ENCODE measurements around the gene PIK3C3.

The PIK3C3 gene

DNA sequence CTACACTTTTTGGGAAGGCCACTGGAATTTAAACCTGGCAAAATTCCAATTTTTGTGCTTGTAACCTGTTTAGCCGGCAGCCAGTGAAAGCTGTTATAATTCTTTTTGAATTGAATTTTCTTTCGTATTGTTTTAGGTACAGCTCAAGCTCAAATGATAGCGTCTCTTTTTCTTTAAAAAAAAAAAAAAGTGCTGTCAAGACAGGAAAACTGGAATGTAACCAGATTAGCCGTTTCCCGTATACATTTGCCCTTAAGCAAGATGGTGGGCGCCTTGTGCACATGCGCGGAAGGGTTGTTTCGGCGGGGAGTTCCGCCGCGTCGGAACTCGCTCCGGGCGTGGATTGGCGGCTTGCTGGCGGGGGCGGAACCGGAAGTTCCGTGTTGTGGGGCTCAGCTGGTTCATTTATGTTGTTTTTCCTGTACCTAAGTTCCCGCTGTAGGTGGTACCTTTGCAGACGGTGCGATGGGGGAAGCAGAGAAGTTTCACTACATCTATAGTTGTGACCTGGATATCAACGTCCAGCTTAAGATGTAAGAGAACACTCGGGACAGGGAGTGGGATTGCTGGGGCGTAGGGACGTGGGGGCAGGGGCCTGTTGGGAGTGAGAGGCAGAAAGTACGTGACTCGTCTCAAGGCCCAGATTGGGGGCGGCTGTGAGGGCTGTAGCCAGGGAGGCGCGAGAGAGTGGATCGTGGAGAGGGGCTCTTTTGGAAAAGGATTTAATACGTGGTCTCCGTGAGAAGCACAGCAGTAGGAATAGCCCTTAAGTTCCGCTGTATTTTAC lies at the start of gene PIK3C3:
Gene PIK3C3, plus strand, starts transcription at position 408 of the 787 bp plus-strand sequence. Its CDS starts 58 bp downstream, at position 466.
- peak within 1 kb of the TSS; percentile 53 for H3K27ac ChIP-seq
- peak; percentile 84 for DNase-seq (ENCODE audit: low read depth, low spot score)

- DNase-seq (ENCODE audit: low read depth, low spot score), result no peak
- H3K27ac ChIP-seq, result no peak overlapping the region
Measured at GRCh38 chr18:41905786-41906527, 49.1 kb upstream of the PIK3C3 start.

DNA sequence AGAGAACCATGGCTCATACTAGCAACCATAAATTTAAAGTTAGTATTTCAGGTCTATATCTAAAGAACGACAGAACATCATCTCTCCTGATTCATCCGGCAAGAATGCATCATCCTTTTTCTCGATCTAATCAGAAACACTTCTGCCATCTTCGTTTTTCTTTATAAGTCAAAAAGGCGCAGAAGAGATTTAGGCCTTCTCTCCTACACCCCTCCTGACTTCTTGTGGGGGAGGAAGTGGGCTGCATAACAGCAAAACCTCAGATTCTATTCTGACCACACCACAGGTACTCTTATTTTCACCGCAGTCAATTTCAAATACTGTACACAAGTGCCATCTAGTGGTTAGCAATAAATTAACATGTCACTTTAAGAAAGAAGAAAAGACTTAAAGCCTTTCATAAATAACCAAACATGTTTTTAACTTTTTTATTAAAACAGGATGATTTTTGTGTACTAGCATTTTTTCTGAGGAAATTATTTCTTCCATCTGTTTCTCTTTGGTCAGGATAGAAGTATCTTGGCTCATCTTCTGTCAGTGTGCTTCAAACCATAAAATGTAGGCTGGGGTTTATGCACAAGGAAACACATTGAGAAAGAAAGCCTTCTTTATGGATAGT lies 48.4 kb upstream of the PIK3C3 start:
- DNase-seq (ENCODE audit: low read depth, low spot score), result no peak
- H3K27ac ChIP-seq, result no peak overlapping the region

- no peak overlapping the region for H3K27ac ChIP-seq
- DNase-seq (ENCODE audit: low read depth, low spot score), result no peak
Measured at GRCh38 chr18:41917181-41917580, 37.9 kb upstream of the PIK3C3 start.

DNA sequence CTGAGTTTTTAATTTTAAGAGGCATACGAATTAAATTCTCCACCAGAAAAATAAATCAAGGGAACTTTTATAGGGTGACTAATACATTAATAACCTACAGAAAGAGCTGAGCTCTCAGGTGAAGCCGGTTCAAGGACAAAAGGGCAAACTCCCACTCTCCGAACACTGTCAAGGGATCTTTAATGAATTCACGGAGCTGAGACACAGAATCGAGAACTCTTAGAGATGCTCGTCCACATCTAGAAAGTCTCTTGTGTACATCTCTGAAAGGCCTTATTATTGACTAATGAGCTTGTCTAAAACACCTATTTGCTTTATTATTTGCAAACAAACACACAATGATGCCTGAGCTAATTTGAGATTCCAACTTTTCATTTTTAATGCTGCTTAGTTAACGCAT lies 33.3 kb upstream of the PIK3C3 start:
- no peak for DNase-seq (ENCODE audit: low read depth, low spot score)
- no peak overlapping the region for H3K27ac ChIP-seq

DNA sequence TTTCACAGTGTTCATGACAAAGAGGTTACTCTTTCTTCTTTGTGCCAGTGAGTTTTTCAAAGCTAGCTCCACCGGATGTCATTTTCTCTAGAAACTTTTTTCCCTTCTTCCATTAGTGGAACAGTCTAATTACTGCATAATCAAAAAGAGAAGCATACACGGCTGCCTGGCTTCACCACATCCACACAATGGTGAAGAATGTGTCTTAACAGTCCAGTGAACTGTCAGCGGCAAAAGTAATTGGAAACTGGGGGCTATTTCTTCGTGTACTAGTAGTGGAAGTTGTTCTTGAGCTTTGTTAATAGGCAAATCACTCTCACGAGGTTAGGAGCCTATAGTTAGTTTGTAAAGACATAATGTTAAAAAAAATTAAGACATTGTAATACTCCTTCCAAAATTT lies 32.9 kb upstream of the PIK3C3 start:
- no peak overlapping the region for H3K27ac ChIP-seq
- no peak for DNase-seq (ENCODE audit: low read depth, low spot score)

DNA sequence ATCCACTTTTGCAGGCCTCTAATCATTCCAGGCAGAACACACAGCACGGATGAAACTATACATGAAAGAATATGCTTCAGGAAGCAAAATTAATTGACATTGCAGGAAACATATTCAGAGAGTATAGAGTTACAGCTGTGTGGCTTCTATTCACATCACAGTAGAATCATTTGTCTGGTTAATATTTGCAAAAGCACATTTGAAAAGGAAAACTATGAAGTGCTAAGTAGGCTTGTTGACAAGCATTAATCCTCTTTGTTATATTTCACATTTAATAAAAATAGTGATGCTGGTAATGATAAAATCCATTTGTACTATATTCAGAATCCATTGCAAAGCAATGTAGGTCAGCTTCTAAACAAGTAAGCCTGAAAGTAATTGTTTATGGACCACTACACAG lies 32.2 kb upstream of the PIK3C3 start:
- H3K27ac ChIP-seq, result no peak overlapping the region
- DNase-seq (ENCODE audit: low read depth, low spot score), result no peak

DNA sequence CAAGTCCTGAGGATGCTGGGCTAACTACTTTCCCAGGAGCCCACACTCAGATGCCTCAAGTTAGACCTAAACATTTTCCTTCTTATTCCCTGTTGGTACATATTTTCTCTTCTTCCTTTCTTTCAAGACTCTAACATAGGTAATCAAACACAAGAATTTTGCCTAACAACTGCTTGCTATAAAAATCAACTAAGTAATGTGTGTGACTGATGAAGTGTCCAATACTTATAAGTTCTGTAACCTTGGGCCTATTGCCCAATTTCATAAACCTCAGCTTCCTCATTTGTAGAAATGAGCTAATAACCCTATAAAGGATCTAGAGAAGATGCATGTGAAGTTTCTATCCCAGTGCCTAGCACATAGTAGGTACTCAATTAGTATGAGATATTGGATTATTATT lies 31.6 kb upstream of the PIK3C3 start:
- DNase-seq (ENCODE audit: low read depth, low spot score), result no peak
- H3K27ac ChIP-seq, result no peak overlapping the region

GRCh38 chr18:41928581-41928980 lies 26.5 kb upstream of the PIK3C3 start:
- no peak overlapping the region for H3K27ac ChIP-seq
- DNase-seq (ENCODE audit: low read depth, low spot score), result no peak

GRCh38 chr18:41932899-41933298 lies 22.1 kb upstream of the PIK3C3 start:
- H3K27ac ChIP-seq, result no peak overlapping the region
- DNase-seq (ENCODE audit: low read depth, low spot score), result no peak

- H3K27ac ChIP-seq, result no peak overlapping the region
- no peak for DNase-seq (ENCODE audit: low read depth, low spot score)
Measured at GRCh38 chr18:41933778-41934177, 21.3 kb upstream of the PIK3C3 start.

DNA sequence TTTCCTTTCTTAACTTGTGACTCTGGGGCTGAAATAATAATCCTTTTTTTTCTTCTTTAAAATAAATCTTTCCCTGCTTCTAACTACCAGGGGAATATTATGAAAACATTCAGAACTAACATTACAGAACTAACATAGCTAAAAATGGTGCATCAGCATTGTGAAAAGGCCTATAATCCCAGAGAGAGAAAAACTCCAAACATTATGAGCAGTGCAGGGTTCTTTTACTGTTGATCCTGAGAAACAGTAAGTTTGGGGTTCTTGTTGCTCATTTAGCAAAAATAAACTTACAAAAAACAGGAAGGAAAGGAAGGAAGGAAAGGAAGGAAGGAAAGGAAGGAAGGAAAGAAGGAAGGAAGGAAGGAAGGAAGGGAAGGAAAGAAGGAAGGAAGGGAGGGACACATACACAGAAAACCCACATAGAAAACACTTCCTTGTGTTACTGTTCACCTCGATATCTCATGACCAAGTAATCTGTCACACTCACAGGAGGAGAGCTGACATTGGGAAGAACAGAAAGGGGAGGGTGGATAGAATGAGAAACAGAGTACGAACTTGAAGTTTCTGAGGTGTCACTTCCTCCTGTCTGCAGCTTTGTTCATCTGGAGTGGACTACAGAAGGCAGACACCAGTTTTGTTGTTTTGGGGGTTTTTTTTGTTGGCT lies 18.4 kb upstream of the PIK3C3 start:
- H3K27ac ChIP-seq, result no peak overlapping the region
- no peak for DNase-seq (ENCODE audit: low read depth, low spot score)

GRCh38 chr18:41938445-41938844 lies 16.6 kb upstream of the PIK3C3 start:
- H3K27ac ChIP-seq, result peak overlapping the region; percentile 74
- peak; percentile 10 for DNase-seq (ENCODE audit: low read depth, low spot score)

- no peak for DNase-seq (ENCODE audit: low read depth, low spot score)
- peak overlapping the region; percentile 74 for H3K27ac ChIP-seq
Measured at GRCh38 chr18:41939326-41939725, 15.7 kb upstream of the PIK3C3 start.

GRCh38 chr18:41940506-41941215 lies 14.4 kb upstream of the PIK3C3 start:
- H3K27ac ChIP-seq, result peak overlapping the region; percentile 74
- DNase-seq (ENCODE audit: low read depth, low spot score), result peak; percentile 29

DNA sequence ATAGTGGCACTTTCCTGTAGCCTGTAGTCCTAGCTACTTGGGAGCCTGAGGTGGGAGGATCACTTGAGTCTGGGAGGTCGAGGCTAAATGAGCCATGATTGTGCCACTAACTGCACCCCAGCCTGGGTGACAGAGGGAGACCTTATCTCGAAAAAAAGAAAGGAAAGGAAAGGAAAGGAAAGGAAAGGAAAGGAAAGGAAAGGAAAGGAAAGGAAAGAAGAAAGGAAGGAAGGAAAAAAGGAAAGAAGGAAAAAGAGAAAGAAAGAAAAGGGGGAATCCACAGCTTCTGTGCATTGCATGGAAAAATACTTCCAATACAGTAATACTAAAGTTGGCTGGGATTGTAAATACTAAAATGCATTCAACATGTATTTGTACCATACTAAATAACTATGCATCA lies 12.8 kb upstream of the PIK3C3 start:
- H3K27ac ChIP-seq, result no peak overlapping the region
- DNase-seq (ENCODE audit: low read depth, low spot score), result no peak

GRCh38 chr18:41948544-41949110 lies 6.4 kb upstream of the PIK3C3 start:
- no peak for DNase-seq (ENCODE audit: low read depth, low spot score)
- H3K27ac ChIP-seq, result no peak overlapping the region

DNA sequence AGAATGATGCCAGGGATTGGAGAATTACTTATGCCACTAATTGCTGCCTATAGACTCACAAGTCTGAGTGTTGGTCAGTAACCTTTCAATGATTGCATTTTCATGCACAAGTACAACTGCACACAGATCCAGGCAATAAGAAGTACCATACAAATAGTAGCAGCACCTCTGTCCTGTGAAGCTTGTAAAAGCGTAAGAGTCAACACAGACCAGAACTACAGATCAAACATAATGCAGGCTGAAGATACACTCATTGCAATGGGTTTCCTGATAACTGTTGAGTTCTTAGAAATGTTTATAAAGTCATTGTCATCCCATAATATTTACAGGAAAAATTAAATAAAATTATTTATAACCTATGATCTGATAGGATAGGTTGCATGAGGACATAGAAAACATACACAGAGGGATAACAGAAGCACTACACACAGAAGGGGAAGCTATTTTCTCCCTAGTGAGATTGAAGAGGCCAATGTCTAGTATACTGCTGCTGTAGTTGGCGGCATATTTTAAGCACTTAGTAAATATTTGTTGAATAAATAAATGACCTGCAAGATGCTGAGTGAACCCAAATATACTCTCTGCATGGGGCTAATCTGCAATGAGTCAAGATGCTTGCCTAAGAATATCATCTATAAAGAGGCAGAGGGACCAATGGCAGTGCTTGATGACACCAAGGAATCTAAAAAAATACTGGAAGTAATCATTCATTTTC lies 5.7 kb upstream of the PIK3C3 start:
- no peak overlapping the region for H3K27ac ChIP-seq
- DNase-seq (ENCODE audit: low read depth, low spot score), result no peak

- DNase-seq (ENCODE audit: low read depth, low spot score), result no peak
- peak overlapping the region; percentile 53 for H3K27ac ChIP-seq
Measured at GRCh38 chr18:41955688-41956087, 654 bp downstream of the PIK3C3 start.

Data from epithelial cell of prostate (primary cell).